ENCODE measurements around the gene SPCS3. TPM values are rescaled to one million over a fixed set of nuclear protein-coding genes. Genes with fewer than 3 reads are reported as not detected.

Gene SPCS3
- 10 to 100 TPM; 31.2 to 47.3 (median 38.3) TPM for total RNA-seq

DNA sequence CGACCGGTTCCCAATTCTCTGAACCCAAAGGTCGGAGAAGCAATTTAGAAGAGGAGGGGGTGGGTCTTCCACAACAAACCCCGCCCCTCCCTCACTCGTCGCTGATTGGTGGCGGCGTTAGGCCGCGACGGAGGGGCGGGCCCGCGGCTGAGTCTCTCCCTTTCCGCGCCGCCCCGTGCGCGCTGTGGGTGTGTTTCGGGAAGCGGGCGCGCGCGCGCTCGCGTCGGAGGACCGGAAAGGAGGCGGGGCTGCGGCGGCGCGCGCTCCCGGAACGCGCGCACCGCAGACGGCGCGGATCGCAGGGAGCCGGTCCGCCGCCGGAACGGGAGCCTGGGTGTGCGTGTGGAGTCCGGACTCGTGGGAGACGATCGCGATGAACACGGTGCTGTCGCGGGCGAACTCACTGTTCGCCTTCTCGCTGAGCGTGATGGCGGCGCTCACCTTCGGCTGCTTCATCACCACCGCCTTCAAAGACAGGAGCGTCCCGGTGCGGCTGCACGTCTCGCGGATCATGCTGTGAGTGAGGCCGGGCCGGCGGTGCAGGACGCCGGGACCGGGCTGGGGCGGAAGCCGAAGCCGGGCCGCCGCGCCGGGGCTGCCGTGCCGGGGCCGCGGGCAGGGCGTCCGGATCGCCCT is at the start of gene SPCS3:
TSS of gene SPCS3 (plus strand) at position 263 of the 636 bp plus-strand sequence. CDS start at position 374, 111 bp downstream.
- TF ChIP-seq POLR2A (IDR thresholded peaks at IDR 0.05) = peak; percentile 79 to 85
- TF ChIP-seq, protein P1, sequence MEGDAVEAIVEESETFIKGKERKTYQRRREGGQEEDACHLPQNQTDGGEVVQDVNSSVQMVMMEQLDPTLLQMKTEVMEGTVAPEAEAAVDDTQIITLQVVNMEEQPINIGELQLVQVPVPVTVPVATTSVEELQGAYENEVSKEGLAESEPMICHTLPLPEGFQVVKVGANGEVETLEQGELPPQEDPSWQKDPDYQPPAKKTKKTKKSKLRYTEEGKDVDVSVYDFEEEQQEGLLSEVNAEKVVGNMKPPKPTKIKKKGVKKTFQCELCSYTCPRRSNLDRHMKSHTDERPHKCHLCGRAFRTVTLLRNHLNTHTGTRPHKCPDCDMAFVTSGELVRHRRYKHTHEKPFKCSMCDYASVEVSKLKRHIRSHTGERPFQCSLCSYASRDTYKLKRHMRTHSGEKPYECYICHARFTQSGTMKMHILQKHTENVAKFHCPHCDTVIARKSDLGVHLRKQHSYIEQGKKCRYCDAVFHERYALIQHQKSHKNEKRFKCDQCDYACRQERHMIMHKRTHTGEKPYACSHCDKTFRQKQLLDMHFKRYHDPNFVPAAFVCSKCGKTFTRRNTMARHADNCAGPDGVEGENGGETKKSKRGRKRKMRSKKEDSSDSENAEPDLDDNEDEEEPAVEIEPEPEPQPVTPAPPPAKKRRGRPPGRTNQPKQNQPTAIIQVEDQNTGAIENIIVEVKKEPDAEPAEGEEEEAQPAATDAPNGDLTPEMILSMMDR (IDR thresholded peaks at IDR 0.05) = no peak

DNA sequence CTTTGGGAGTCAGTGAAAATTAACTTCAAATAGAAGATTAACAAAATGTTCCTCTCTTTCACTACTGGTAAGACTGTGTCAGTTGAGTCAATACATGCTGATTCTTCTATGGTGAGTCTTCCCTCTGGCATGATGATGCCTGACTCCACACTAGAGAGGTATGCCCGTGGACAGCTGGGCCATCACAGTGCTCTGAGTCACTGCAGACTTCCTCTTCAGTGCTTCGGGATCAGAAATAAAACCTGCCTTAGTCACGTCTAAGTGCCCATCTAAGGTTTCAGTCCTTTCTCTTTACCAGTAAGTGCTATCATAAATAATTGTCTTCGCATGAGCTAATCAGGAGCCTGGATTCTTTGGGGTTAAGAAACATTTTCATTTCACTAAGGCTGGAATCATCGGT is 49.1 kb upstream of the SPCS3 start:
- Histone ChIP-seq H3K27ac (peak overlapping the region in 1 of 4 donors; percentile 42), H3K4me1 (no peaks in the 10 kb centered on the region), H3K27me3 (no peaks in the 10 kb centered on the region), H3K4me3 (no peak overlapping the region), H3K36me3 (no peaks in the 10 kb centered on the region), H3K9me3 (no peaks in the 10 kb centered on the region)
- DNase-seq = no peak
- no peak for TF ChIP-seq POLR2A (IDR thresholded peaks at IDR 0.05)
- TF ChIP-seq, protein P1 (IDR thresholded peaks at IDR 0.05) = no peak

More for the DNA sequence above, at the start of gene SPCS3:
- Histone ChIP-seq H3K27me3 (no peaks in the 10 kb centered on the region), H3K9me3 (no peaks in the 10 kb centered on the region), H3K4me1 (peaks cover 0 to 27% (median 2%) of the 10 kb centered on the region in 4 donors), H3K4me3 (peak within 1 kb of the TSS; percentile 88 to 99 (median 94)), H3K36me3 (no peaks in the 10 kb centered on the region), H3K27ac (peak within 1 kb of the TSS; percentile 96 to 100 (median 99))
- peak; percentile 97 to 98 (median 98) for DNase-seq

DNA sequence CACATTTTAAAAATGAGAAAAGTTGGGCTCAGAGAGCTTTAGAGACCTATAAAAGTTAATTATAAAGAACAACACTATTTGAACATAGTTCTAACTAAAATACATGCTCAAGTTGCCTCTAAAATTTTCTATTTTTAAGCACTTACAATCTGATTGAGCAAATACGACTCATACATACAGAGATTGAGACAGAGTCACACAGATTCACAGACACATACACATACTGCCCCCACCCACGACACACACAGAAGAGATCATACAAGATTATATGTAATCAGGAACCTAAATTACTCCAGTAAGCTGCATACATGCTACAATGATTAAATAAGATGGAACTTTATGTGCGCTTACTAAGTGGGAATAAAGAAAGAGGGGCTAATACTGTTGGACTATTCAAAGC is 48.0 kb upstream of the SPCS3 start:
- no peaks in the 10 kb centered on the region for H3K27me3 ChIP-seq
- H3K27ac ChIP-seq = no peak overlapping the region
- TF ChIP-seq, protein P1 (IDR thresholded peaks at IDR 0.05) = no peak
- no peak for TF ChIP-seq POLR2A (IDR thresholded peaks at IDR 0.05)

DNA sequence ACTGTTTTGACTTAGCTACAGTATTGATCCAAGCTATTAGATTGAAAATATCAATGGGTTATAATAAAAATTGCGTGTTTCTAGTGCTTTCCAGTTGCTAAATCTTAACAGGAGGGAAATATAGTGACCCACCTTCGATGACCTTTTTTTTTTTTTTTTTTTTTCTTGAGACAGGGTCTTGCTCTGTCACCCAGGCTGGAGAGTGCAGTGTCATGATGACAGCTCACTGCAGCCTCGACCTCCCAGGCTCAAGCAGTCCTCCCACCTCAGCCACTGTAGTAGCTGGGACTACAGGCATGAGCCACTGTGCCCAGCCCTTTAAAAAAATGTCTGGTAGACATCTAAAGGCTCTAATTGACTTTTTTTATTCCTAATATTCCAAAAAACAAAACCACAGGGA is 47.0 kb upstream of the SPCS3 start:
- no peak for DNase-seq
- H3K36me3 ChIP-seq = no peaks in the 10 kb centered on the region
- H3K4me3 ChIP-seq = no peak overlapping the region
- H3K4me1 ChIP-seq = no peaks in the 10 kb centered on the region
- no peaks in the 10 kb centered on the region for H3K9me3 ChIP-seq
- no peaks in the 10 kb centered on the region for H3K27me3 ChIP-seq
- no peak overlapping the region for H3K27ac ChIP-seq
- TF ChIP-seq, protein P1 (IDR thresholded peaks at IDR 0.05) = no peak
- no peak for TF ChIP-seq POLR2A (IDR thresholded peaks at IDR 0.05)

More for the DNA sequence above, 48.0 kb upstream of the SPCS3 start:
- H3K9me3 ChIP-seq = no peaks in the 10 kb centered on the region
- H3K4me3 ChIP-seq = no peak overlapping the region
- H3K4me1 ChIP-seq = no peaks in the 10 kb centered on the region
- no peak for DNase-seq
- no peaks in the 10 kb centered on the region for H3K36me3 ChIP-seq

DNA sequence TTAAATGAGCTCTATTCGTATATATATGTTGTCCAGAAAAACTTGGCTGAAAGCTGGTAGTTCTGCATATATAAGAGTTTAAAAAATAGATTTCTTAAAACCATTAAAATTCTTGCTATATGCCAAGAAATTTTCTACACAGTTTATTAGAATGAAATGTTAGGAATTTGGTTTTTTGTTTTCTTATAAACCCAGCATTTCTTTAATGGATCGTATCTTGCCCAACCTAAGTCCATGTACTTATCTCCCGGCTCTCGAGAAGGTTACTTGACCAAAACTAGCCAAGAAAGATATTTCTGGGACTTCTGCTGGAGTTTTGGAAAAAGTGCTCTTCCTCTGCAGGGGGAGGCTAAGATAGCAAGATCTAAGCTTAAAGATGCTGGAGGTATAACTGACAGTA is 46.0 kb upstream of the SPCS3 start:
- no peak overlapping the region for H3K4me3 ChIP-seq
- no peak for DNase-seq
- no peaks in the 10 kb centered on the region for H3K36me3 ChIP-seq
- no peaks in the 10 kb centered on the region for H3K9me3 ChIP-seq
- TF ChIP-seq, protein P1 (IDR thresholded peaks at IDR 0.05) = no peak
- no peak for TF ChIP-seq POLR2A (IDR thresholded peaks at IDR 0.05)
- no peak overlapping the region for H3K27ac ChIP-seq
- no peaks in the 10 kb centered on the region for H3K4me1 ChIP-seq
- no peaks in the 10 kb centered on the region for H3K27me3 ChIP-seq

Measured in Peyer's patch (tissue), 4 donors.